HG03159 (cell line): ENCODE data around the gene ENAH.
"Not testable (repeated sequence)": the region's sequence is repeated elsewhere in the genome, so short reads cannot be mapped to it uniquely, and the experiment has no call there.

ENCODE experiments used
- ATAC-seq: cut with Tn5 transposase; IDR thresholded peaks from one replicate; pipeline ENCODE4 v1.9.1; 2021; ENCODE audit warnings: mild to moderate bottlenecking, moderate library complexity; ENCODE audit not compliant: unreplicated experiment

The ENAH gene

DNA sequence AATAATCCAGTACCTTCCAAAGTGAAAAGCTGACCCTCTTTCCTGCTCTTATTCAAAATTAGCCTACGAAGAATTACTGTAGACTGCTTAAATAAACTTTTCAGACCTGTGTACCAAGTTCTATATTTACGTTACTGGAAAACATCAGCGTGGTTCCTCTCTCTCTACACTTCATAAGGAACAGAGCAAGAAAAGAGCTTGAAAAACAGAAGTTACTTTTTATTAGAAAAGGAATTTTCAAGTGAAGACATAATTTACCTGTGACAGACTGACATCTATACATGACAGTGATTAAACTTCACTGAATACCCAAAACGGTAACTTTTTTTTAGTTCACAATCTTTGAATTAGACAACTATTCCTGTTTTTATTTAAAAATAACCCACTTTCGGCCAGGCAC, 2.7 kb downstream of the ENAH start:
- ATAC-seq = no peak

DNA sequence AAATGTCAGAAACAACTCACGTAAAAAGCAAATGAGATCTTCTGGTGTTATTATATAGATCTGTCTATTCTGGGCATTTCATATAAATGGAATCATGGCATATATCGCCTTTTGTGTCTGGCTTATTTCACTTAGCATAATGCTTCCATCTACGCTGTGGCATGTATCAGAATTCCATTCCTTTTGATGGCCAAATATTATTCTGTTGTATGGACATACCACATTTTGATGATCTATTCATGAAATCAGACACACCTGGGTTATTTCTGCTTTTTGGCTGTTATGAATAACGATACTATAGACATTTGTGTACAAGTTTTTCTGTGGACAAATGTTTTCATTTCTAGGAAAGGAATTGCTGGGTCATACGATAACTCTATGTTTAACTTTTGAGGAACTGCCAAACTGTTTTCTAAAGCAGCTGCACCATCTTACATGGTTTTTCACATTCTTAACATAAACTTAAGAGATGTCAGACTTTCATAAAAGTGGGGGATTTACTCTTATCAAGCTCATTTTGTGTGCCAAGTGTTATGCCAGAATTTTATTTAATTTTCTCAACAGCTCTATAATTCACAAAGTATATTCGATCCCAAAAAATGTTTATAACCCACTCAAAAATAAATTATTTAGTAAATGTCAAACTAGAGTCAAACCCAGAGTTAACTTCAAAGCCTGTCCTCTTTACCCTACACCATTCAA, 7.6 kb downstream of the ENAH start:
- ATAC-seq = no peak

DNA sequence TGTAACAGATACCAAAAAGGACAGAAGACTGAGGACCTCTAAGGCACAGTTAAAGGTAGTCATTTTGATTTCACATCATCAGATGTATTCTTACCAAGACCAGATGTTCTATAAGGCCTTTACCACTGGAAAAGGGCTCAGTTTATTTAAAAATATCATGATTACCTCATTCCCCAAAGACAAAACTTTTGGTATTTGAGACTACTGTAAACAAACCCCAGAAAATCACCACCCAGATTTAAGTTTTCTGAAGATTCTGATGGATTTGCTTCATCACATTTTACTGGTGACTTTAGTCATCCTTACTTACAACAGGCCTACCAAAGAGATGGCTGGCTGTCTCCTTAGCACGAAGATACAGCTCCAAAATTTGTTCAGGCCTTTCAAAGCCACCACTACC, 8.3 kb downstream of the ENAH start:
- no peak for ATAC-seq

DNA sequence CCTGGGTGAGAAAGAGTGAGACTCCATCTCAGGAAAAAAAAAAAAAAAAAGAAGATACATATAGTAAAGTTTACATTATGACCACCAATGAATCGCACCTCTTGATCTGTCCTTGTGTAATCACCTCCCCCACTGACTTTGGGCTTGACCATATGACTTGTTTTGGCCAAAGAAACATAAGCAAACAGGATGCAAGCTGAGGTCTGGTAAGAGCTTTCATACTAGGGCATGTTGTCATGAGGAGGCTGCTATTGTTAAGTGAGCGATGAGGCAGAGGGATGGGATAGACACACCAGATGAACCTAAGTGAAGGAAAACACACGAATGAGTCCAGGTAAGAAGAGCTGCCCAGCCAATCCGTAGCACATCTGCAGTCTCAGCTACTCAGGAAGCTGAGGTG, 10.7 kb downstream of the ENAH start:
- ATAC-seq = no peak

DNA sequence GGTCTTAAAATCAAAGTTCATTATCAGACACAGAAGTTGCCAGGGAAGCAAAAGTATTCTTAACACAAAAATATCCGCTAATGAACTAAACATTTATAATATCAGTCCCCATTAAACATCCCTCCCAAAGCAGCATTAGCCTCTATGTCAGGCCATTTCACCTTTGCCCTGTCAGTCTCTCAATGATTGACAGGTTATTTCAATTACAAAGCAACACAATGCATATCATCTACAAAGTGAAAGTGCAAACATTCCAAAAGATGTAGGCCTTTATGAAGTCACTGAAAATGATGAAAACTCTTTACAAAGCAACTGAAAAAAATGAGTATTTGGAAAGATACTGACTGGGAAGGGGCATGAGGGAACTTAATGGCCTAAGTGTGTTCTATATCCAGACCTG, 14.1 kb downstream of the ENAH start:
- ATAC-seq = no peak

DNA sequence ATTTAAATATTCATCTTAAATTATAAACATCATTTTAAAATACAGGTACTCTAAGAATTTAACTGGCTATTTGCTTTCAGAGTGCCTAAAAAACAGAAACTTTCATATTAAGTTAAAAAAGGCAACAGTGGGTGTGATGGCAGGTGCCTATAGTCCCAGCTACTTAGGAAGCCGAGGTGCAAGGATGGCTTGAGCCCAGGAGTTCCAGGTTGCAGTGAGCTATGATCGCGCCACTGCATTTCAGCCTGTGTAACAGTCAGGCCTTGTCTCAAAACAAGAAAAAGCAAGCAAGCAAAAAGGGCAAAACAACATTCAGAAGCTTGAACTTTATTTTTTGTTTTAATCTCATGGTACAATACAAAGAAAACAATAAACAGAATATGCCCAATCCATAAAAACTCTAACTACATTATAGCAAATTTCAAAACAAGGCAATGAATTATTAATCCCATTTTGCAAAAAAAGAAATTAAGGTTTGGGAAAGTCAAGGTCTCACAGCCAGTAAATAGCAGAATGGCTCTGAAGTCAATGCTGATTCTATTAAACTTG, 15.2 kb downstream of the ENAH start:
- ATAC-seq = no peak

DNA sequence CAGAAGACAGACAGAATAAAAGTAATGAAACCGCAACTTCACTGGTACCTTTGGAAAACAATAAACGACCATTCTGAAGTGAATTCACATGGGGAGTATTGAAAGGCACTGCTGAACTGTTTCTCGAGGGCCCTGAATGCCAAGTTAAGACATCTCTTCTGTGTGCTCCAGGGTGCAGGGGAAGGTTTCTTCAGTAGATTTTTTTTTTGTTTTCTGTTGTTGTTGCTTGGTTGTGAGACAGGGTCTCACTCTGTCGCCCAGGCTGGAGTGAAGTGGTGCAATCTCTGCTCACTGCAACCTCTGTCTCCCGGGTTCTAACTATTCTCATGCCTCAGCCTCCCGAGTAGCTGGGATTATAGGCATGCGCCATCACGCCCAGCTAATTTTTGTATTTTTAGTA, 15.9 kb downstream of the ENAH start:
- ATAC-seq = not testable (repeated sequence)

DNA sequence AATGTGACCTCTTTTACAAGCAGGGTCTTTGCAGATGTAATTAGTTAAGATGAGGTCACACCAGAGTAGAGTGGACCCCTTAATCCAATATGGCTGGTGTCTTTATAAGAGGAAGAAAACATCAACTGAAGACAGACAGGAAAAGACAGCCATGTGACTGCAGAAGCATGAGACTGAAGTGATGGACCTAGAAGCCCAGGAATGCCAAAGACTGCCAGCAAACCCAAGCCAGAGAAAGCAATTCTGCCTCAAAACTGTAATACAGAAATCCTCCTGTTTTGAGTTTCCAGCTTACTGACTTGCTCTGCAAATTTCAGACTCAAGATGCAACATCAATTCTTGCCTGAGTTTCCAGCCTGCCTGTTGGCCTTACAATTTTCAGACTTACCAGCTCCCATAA, 17.3 kb downstream of the ENAH start:
- ATAC-seq = no peak

DNA sequence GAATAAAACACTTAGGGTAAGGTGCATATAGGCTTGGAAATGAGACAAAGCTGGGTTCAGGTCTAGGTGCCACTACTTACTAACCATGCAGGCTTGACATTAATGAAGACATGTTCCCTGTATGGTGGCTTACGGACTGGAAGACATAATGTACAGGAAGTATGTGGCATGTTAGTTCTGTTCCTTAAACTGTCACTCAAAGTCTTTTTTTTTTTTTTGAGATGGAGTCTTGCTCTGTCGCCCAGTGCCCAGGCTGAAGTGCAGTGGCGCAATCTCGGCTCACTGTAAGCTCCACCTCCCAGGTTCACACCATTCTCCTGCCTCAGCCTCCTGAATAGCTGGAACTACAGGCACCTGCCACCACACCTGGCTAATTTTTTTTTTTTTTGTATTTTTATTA, 20.1 kb downstream of the ENAH start:
- not testable (repeated sequence) for ATAC-seq

DNA sequence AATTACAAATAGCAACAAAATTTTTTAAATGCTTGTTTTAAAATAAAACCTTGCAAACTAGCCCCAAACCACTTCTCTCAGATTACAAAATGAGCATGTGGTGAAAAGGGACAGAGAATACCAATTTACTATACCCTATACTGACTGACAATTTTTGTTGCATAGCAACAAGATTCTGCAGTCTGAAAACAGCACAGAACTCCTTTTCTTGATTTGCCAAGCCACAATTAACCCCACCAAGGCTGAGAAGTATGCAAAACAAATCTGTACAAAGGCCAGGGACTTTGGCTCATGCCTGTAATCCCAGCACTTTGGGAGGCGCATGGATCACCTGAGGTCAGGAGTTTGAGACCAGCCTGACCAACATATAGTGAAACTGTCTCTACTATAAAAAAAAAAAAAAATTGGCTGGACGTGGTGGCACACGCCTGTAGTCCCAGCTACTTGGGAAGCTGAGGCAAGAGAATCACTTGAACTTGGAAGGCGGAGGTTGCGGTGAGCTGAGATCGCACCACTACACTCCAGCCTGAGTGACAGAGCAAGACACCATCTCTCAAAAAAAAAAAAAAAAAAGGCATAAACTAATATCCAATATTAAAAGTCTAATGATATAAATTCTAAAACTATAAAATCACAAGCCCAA, 21.8 kb downstream of the ENAH start:
- no peak for ATAC-seq

DNA sequence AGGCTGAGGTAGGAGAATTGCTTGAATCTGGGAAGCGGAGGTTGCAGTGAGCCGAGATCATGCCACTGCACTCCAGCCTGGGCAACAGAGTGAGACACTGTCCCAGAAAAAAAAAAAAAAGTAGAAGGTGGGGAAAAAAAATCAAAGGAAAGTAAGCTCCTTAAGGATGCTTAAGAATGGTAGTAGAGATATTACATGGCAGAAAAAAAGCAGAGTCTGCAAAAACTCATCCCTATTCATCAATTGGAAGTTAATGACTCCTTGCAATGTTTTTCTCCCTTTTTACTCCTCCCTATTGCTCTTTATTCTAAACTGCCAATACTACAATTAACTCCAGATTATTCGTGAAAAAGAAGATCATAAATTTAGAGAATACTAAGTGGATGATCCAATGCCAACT, 23.4 kb downstream of the ENAH start:
- no peak for ATAC-seq

DNA sequence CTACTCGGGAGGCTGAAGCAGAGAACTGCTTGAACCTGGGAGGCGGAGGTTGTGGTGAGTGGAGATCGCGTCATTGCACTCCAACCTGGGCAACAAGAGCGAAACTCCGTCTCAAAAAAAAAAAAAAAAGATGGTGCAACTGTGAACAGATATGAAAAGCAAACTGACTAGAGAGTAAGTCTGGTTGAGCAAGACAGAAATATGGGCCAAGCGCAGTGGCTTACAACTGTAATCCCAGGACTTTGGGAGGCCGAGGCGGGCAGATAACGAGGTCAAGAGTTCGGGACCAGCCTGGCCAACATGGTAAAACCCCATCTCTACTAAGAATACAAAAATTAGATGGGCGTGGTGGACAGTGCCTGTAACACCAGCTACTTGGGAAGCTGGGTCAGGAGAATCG, 24.1 kb downstream of the ENAH start:
- ATAC-seq = not testable (repeated sequence)

DNA sequence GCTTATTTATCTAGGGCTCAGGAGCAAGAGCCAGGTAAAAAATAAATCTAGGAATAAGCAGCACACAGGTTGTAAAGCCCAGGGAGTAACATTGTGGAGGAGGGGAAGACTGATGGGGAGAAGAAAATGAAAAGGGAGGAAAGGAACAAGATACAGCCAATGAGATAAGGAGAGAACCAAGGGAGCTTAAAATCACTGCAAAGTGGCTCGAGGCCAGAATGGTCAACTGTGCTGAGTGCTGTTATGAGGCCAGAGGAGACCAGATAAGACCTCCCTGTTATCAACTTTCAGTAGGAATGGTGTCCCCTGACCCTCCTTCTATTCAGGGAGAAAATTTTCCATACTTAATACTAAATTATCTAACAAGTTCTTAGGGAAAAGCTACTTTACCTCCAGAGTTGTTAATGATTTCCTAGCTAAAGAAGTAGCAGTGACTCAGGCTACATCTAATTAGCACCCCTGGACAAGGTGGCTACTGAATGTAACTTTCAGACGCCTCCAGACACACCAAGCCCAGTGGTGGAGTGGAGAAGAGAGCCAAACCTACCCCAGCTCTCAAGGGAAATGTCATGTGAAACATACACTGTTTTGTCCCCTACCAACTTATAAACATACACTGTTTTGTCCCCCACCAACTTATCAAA, 25.5 kb downstream of the ENAH start:
- ATAC-seq = no peak

DNA sequence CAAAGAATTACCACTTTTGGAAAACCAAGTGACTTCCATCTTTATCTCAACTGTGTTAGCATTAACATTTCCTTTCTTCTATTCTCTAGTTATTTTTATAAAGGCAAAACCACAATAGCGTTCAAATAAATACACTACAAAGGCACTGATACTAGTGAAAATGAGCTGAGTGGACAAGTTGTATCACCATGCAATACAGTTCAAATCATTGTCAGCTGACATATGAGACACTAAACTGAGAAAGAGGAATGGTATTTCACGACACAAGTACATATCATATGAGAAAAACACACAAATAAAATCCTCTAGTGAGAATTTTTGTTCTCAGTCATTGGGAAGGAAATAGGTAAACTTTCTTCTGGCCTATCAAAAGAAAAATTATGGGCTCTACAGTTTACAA, 26.2 kb downstream of the ENAH start:
- ATAC-seq = no peak

DNA sequence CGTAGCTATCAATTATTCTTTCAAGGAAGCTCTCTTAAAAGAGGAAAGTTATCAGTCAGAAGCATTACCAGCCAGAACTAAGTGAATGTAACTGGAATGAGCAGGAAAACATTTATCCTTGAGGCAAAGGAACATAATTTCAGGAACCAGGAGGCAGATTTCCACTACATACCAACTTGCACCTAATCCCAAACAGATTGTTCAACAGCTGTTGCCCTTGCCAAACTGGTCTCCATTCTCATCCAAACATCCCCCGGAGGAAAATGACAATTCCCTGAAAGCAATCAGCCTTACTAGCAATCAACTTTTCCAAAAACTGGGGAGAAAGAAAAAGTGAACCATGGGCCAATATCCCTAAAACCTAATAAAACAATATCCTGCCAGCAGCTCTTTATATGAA, 35.0 kb downstream of the ENAH start:
- ATAC-seq = no peak

DNA sequence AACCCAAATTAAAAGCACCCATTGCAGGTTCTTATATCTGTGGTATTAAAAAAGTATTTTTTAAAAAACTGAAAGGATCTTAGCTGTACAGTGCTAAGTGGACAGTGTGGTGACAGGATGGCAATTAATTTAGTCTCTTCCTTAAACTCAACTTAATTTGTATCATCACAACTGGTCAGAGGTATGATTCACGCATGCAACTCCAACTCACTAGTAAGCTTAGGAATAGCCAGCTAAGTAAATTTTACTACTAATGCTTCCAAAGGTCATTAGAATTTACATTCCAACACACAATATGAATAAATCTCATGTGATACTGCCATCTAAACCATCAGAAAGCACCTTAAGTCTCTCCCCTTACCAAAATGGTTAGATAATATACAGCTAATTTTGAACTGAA, 35.4 kb downstream of the ENAH start:
- ATAC-seq = no peak

DNA sequence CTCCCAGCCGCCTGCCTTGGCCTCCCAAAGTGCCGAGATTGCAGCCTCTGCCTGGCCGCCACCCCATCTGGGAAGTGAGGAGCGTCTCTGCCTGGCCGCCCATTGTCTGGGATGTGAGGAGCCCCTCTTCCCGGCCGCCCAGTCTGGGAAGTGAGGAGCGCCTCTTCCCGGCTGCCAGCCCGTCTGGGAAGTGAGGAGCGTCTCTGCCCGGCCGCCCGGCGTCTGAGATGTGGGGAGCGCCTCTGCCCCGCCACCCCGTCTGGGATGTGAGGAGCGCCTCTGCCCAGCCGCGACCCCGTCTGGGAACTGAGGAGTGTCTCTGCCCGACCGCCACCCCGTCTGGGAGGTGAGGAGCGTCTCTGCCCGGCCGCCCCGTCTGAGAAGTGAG, 37.5 kb downstream of the ENAH start:
- ATAC-seq = not testable (repeated sequence)

DNA sequence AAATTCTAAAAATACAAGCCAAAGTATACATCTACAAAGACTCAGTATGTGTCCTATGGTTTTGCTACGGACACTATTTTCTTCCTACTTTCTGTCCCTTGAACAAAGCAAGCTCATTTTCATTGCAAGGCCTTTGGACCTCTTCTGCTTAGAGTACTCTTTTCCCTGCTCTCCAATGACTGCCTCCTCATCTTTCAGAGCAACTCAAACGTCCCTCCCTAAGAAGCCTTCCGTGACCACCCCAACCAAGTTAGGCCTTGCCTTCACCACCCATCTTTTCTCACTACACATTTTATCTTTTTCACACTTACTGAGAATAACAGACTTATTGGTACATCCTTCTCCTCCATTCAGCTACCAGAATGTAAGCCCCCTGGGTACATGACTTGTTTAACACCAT, 39.9 kb downstream of the ENAH start:
- ATAC-seq = no peak

DNA sequence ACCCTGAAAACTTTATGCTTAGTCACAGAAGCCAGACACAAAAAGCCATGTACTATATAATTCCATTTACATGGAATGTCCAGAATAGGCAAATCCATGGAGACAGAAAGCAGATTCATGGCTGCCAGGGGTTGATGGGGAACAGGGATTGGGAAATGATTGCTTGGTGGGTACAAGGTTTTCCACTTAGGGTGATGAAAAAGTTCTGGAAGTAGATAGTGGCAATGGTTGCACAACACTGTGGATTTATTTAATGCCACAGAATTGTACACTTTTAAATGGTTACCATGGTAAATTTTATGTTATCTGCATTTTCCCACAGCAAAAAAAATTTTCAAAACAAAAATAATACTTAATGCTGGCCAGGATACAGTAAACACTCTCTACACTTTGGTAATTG, 40.6 kb downstream of the ENAH start:
- ATAC-seq = no peak

DNA sequence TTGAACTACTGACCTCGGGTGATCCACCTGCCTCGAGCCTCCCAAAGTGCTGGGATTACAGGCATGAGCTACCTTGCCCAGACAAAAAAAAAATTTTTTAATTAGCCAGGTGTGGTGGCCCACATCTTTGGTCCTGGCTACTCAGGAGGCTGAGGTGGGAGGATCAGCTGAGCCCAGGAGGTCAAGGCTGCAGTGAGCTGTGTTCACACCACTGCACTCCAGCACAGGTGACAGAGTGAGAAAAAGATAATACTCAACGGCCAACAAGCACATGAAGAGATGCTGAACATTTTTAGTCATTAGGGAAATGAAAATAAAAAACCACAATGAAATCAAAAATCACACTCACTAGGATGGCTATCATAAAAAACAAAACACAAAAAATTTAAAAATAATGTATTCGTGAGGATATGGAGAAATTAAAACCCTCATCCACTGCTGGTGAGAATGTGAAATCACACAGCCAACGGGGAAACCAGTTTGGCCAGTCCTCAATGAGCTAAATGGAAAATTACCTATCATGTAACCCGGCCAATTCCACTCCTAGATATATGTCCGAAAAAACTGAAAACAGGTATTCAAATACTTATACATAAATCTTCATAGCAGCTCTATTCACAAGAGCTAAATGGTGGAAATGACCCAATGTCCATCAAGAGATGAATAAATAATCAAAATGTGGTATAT, 41.2 kb downstream of the ENAH start:
- ATAC-seq = no peak

DNA sequence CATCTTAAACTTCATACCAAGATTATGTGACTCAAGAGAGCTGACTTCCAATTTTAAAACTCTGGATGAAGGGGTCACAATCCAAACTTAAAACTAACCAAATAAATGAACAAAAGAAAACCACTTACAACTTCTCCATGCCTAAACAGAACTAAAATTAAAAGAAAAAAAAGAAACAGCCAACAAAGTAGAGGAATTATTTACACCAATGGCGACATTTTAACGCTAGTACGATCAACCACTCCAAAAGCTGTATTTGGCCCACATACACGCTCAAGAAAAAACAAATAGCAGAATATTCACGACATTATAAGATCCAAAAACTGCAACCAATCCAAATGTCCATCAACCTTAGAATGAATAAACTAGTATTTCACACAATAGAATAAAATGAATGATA, 42.4 kb downstream of the ENAH start:
- ATAC-seq = no peak
